AG04449 (cell line): ENCODE results near the gene USP24.

Experiments
- CTCF ChIA-PET: fragments of 350-600 bp; formaldehyde crosslinking; extraction: SDS; loops from one replicate; lab custom pipeline; 2021; ENCODE audit warnings: antibody characterized with exemption; lab: Yijun Ruan, JAX
- POLR2A ChIA-PET: fragments of 400-600, 350-600 bp; formaldehyde crosslinking; extraction: SDS; loops from one replicate; lab custom pipeline; 2020; ENCODE audit warnings: antibody characterized with exemption, inconsistent platforms; lab: Yijun Ruan, JAX
- DNase-seq: peaks from one replicate; pipeline ENCODE4 v3.0.0-alpha.2; 2010; ENCODE audit warnings: low read depth, low spot score
- H3K4me3 ChIP-seq: 2 replicates; pipeline ENCODE4 v1.5.1; 2011; ENCODE audit warnings: low read depth, mild to moderate bottlenecking, control low read depth, low read length
- TF ChIP-seq, protein P1 (sequence below): IDR thresholded peaks from one replicate; pipeline ENCODE4 v1.5.1; 2011; ENCODE audit warnings: mild to moderate bottlenecking, moderate library complexity, low read length, control low read depth, inconsistent platforms; ENCODE audit not compliant: insufficient read depth; ENCODE audit errors: missing control alignments

USP24 gene

DNA sequence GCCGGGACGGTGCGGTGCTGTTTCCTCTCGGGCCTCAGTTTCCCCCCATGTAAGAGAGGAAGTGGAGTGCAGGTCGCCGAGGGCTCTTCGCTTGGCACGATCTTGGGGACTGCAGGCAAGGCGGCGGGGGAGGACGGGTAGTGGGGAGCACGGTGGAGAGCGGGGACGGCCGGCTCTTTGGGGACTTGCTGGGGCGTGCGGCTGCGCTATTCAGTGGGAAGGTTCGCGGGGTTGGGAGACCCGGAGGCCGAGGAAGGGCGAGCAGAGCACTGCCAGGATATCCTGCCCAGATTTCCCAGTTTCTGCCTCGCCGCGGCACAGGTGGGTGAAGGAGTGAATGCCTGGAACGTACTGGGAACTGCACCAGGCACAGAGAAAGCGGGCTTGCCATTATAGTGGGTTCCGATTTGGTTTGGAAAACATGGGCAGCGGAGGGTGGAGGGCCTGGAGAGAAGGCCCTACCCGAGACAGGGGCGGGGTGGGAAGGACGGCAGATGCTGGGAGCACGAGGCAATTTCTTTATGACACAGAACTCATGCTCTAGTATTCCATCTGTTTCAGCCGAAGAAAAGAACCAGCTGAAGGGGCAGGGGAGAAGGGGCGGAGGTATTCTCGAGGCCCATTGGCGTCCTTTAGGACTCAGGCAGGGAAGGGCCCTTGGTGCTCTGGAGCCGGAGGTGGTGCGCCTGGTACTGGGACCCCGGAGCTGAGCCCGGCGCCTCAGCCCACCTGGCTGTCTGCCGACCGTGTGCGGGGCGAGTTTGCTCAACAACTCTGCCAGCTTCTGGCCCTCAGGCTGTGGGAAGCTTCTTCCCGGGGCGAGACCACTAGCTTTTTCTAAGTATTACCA, 174.9 kb downstream of the USP24 start:
- ChIA-PET POLR2A (no interaction called here), CTCF (interaction anchor here (0.9 to 1.7 kb wide), 3 partner anchors 9 to 95 kb away, joined by 3 to 4 read pairs (median 4); no protein-coding TSS in a partner anchor)
- peak overlapping the region; percentile 40 for H3K4me3 ChIP-seq
- TF ChIP-seq, protein P1, sequence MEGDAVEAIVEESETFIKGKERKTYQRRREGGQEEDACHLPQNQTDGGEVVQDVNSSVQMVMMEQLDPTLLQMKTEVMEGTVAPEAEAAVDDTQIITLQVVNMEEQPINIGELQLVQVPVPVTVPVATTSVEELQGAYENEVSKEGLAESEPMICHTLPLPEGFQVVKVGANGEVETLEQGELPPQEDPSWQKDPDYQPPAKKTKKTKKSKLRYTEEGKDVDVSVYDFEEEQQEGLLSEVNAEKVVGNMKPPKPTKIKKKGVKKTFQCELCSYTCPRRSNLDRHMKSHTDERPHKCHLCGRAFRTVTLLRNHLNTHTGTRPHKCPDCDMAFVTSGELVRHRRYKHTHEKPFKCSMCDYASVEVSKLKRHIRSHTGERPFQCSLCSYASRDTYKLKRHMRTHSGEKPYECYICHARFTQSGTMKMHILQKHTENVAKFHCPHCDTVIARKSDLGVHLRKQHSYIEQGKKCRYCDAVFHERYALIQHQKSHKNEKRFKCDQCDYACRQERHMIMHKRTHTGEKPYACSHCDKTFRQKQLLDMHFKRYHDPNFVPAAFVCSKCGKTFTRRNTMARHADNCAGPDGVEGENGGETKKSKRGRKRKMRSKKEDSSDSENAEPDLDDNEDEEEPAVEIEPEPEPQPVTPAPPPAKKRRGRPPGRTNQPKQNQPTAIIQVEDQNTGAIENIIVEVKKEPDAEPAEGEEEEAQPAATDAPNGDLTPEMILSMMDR = no peak
- DNase-seq = no peak

DNA sequence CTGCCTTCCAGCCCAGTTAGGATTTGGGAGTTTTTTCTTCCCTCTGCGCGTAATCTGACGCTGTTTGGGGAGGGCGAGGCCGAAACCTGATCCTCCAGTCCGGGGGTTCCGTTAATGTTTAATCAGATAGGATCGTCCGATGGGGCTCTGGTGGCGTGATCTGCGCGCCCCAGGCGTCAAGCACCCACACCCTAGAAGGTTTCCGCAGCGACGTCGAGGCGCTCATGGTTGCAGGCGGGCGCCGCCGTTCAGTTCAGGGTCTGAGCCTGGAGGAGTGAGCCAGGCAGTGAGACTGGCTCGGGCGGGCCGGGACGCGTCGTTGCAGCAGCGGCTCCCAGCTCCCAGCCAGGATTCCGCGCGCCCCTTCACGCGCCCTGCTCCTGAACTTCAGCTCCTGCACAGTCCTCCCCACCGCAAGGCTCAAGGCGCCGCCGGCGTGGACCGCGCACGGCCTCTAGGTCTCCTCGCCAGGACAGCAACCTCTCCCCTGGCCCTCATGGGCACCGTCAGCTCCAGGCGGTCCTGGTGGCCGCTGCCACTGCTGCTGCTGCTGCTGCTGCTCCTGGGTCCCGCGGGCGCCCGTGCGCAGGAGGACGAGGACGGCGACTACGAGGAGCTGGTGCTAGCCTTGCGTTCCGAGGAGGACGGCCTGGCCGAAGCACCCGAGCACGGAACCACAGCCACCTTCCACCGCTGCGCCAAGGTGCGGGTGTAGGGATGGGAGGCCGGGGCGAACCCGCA, 175.7 kb downstream of the USP24 start, which contains the start of gene PCSK9:
Gene PCSK9, plus strand, starts transcription at position 207 of the 741 bp plus-strand sequence. Its CDS starts 290 bp downstream, at position 497.
- POLR2A ChIA-PET = no interaction called here
- peak within 1 kb of the TSS; percentile 40 for H3K4me3 ChIP-seq
- DNase-seq = no peak
- CTCF ChIA-PET = interaction anchor here (1.3 to 1.7 kb wide), 2 partner anchors 18 to 89 kb away, joined by 4 to 6 read pairs; no protein-coding TSS in a partner anchor
- TF ChIP-seq, protein P1 = no peak

DNA sequence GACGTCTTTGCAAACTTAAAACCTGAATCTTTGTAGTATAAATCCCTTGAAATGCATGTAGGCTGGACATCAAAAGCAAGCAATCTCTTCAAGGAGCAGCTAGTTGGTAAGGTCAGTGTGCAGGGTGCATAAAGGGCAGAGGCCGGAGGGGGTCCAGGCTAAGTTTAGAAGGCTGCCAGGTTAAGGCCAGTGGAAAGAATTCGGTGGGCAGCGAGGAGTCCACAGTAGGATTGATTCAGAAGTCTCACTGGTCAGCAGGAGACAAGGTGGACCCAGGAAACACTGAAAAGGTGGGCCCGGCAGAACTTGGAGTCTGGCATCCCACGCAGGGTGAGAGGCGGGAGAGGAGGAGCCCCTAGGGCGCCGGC, 176.2 kb downstream of the USP24 start:
- ChIA-PET CTCF (interaction anchor here (1.0 to 1.5 kb wide), 3 partner anchors 17 to 88 kb away, joined by 3 to 6 read pairs (median 6); no protein-coding TSS in a partner anchor), POLR2A (no interaction called here)
- no peak for DNase-seq

GRCh38 chr1:55038552-55038838, 176.7 kb downstream of the USP24 start:
- TF ChIP-seq, protein P1 = no peak
- ChIA-PET POLR2A (no interaction called here), CTCF (interaction anchor here (1.0 to 1.5 kb wide), 3 partner anchors 16 to 88 kb away, joined by 3 to 6 read pairs (median 6); no protein-coding TSS in a partner anchor)
- no peak for DNase-seq
- no peak overlapping the region for H3K4me3 ChIP-seq

More for the DNA sequence above, 176.2 kb downstream of the USP24 start:
- 0 out of 2 replicates have a peak overlapping the region, but pooled peaks have one; percentile 40 for H3K4me3 ChIP-seq
- TF ChIP-seq, protein P1 = no peak

DNA sequence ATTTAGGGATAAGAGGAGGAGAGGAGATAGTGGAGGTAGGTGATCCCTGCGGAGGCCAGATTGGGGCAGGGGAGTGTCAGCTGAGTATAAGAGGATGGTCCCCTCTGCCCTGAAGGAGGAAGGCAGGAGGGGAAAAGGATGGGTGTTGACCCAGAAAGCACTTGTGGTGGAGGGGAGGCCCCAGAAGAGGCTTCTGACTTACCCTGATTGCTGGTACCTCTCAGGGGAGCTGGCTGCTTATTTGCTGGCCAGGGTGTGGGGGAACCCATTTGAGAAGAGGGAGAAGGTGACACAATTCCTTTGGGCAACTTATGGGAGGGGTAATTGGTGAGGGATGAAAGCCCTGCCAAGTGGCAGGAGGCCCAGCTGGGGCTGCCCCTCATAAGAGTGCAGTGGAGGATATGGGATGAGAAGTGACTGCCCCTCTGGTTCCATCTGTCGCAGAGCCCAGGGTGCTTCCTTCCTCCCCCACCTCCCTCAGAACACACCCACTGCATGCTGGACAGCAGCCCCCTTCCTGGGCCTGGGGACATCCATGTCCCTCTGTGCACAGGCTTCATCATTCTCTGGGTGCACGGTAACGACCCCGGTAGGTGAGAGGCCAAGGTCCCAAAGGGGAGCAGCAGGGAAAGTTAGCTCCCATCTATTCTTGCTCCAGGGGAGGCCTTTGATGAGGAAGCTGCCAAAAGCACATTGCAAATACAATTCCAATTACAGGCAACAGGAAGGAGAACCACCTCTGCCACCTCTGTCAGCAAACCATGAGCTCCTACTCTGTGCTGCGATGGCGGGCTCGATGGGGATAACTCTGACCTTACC, 177.2 kb downstream of the USP24 start:
- no peak for DNase-seq
- TF ChIP-seq, protein P1 = no peak
- POLR2A ChIA-PET = no interaction called here
- H3K4me3 ChIP-seq = no peak overlapping the region
- CTCF ChIA-PET = interaction anchor here (1.0 to 1.5 kb wide), 3 partner anchors 16 to 87 kb away, joined by 3 to 6 read pairs (median 6); no protein-coding TSS in a partner anchor
